ENCODE measurements around the gene CCDC12.

CCDC12 gene

GRCh38 chr3:46895761-46896160, 80.8 kb downstream of the CCDC12 start:
- H3K4me3 ChIP-seq (ENCODE audit: low read depth, low read length), result no peak overlapping the region
- TF ChIP-seq CTCF (IDR thresholded peaks at IDR 0.05; ENCODE audit: insufficient read depth, low read length, missing control alignments), result no peak
- ChIA-PET CTCF (interaction anchor here (0.8 to 13.0 kb wide), 27 partner anchors 9 to 476 kb away, joined by 3 to 161 read pairs (median 8); partner anchors contain the start of genes MYL3, PTH1R and TMIE), POLR2A (no interaction called here)
- DNase-seq (ENCODE audit: low read depth, low spot score), result no peak

GRCh38 chr3:46895204-46895660, 81.3 kb downstream of the CCDC12 start:
- no peak overlapping the region for H3K4me3 ChIP-seq (ENCODE audit: low read depth, low read length)
- POLR2A ChIA-PET, result interaction anchor here (0.9 kb wide), 1 partner anchor 82 kb away, joined by 3 read pairs; no protein-coding TSS in a partner anchor
- peak; percentile 88 for TF ChIP-seq CTCF (IDR thresholded peaks at IDR 0.05; ENCODE audit: insufficient read depth, low read length, missing control alignments)
- CTCF ChIA-PET, result interaction anchor here (0.6 to 13.0 kb wide), 32 partner anchors 9 to 476 kb away, joined by 3 to 161 read pairs (median 6); partner anchors contain the start of genes MYL3, PTH1R and TMIE
- no peak for DNase-seq (ENCODE audit: low read depth, low spot score)

GRCh38 chr3:46894256-46894655, 82.3 kb downstream of the CCDC12 start:
- ChIA-PET CTCF (interaction anchor here (1.0 to 13.0 kb wide), 13 partner anchors 10 to 477 kb away, joined by 3 to 161 read pairs (median 16); partner anchors contain the start of genes MYL3 and TMIE), POLR2A (no interaction called here)
- no peak for TF ChIP-seq CTCF (IDR thresholded peaks at IDR 0.05; ENCODE audit: insufficient read depth, low read length, missing control alignments)
- H3K4me3 ChIP-seq (ENCODE audit: low read depth, low read length), result no peak overlapping the region
- DNase-seq (ENCODE audit: low read depth, low spot score), result no peak

GRCh38 chr3:46893763-46894162, 82.8 kb downstream of the CCDC12 start:
- no peak for DNase-seq (ENCODE audit: low read depth, low spot score)
- TF ChIP-seq CTCF (IDR thresholded peaks at IDR 0.05; ENCODE audit: insufficient read depth, low read length, missing control alignments), result no peak
- ChIA-PET POLR2A (no interaction called here), CTCF (interaction anchor here (1.5 to 9.4 kb wide), 6 partner anchors 12 to 191 kb away, joined by 5 to 110 read pairs (median 30); partner anchors contain the start of genes MYL3 and TMIE)
- H3K4me3 ChIP-seq (ENCODE audit: low read depth, low read length), result no peak overlapping the region

- no peak for DNase-seq (ENCODE audit: low read depth, low spot score)
- TF ChIP-seq CTCF (IDR thresholded peaks at IDR 0.05; ENCODE audit: insufficient read depth, low read length, missing control alignments), result no peak
- H3K4me3 ChIP-seq (ENCODE audit: low read depth, low read length), result no peak overlapping the region
- ChIA-PET CTCF (interaction anchor here (0.6 to 9.4 kb wide), 9 partner anchors 9 to 191 kb away, joined by 3 to 110 read pairs (median 10); partner anchors contain the start of genes MYL3 and TMIE), POLR2A (interaction anchor here (0.6 kb wide), 1 partner anchor 84 kb away, joined by 6 read pairs; no protein-coding TSS in a partner anchor)
Observed at GRCh38 chr3:46893146-46893748, 83.3 kb downstream of the CCDC12 start.
